ENCODE data around the gene ZXDC.

Gene ZXDC

DNA sequence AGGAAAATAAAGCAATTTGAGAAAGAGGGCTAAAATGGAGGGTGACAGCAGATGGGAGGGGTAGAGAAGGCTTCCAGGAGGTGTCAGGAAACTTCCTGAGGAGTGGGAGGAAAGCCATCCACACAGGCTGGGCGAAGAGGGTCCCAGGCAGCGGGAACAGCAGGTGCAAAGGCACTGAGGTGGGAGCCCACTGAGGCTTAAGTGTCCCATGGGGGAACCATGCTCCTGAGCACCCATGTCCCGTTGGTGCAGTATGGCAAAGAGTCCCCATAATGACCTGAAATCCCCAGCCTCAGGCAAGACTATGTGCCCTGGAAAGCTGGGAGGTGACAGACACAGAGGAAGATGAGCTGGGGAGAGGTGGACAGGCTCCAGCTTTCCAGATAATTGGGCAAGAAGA is 50.9 kb downstream of the ZXDC start:
- peaks cover 1% of the 10 kb centered on the region for H3K27me3 Mint-ChIP-seq

DNA sequence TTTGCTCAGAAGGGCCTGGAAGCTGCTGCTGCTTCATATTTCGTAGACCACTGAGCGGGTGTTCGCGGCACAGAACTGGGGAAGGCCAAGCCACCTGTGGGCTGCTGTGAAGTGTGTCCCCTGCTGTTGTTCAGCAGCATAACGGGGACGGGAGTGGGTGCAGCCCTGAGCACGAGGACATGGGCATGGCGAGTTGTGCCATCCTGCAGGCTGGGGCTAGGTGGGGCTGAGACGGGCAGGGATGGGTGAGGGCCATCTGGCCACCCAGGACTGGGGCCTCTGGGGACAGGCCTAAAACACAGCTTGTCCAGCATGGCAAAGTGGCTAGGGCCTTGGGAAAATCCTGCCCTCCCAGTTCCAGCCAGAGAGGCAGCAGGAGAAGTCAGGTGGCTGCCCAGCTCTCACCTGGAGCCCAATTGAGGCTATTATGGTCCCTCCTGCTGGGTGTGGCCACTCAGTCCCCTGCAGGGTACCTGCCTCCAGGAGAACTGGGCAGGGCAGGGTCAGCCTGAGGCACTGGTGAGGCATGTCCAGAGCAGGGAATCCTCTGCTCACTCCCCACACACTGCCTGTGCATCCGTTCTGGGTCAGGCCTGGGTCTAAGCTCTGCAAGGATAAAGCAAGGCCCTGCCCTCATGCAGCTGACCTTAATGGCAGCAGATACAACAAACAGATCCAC is 51.5 kb downstream of the ZXDC start:
- Mint-ChIP-seq H3K4me3 (no peak overlapping the region), H3K4me1 (ENCODE audit: low read depth) (no peaks in the 10 kb centered on the region), H3K27ac (no peak overlapping the region), H3K9me3 (peaks cover 9% of the 10 kb centered on the region), H3K36me3 (ENCODE audit: low read depth) (no peaks in the 10 kb centered on the region), H3K27me3 (peaks cover 1% of the 10 kb centered on the region)
- intact Hi-C loops (cut with micrococcal nuclease), result no loop called here

More for the DNA sequence above, 50.9 kb downstream of the ZXDC start:
- H3K9me3 Mint-ChIP-seq, result peaks cover 9% of the 10 kb centered on the region
- no peaks in the 10 kb centered on the region for H3K36me3 Mint-ChIP-seq (ENCODE audit: low read depth)
- no peak overlapping the region for H3K27ac Mint-ChIP-seq
- intact Hi-C loops (cut with micrococcal nuclease), result no loop called here
- no peak overlapping the region for H3K4me3 Mint-ChIP-seq
- no peaks in the 10 kb centered on the region for H3K4me1 Mint-ChIP-seq (ENCODE audit: low read depth)

DNA sequence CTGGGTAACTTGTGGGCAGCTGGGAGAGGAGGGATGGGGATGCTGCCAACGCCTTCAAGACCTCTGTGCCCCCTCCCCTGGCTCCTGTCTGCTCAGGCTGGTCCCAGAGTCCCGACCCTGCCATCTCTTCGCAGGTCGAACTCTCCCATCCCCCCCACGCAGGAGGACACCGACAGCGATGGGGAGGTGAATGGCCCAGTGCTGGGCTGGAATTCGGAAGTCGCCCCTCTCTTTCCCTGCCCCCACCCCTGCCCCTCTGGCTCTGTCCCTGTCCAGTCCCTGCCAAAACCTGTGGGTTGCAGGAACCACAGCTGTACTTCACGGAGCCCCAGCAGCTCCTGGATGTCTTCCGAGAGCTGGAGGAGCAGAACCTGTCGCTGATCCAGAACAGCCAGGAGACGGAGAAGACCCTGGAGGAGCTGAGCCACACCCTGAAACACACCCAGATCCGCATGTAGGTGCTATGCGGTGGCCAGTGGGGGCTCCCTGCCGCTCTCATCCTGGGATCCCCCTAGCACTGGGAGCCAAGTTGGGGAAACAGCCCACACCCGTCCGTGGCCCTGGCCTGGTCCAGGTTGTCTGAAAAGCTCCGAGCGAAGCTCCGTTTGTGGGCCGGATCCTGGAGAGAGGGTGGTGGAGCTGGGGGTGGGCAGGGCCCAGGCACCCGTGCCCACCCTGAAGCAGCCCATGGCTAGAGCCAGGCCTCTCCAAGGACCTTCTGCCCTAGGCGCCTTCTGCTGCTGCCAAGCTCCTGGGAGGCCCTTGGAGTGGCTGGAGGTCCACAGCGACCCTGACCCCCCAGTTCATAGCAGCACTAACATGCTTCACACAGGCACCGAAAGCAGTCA is 52.3 kb downstream of the ZXDC start:
- Mint-ChIP-seq H3K4me3 (no peak overlapping the region), H3K27me3 (peaks cover 2% of the 10 kb centered on the region), H3K36me3 (ENCODE audit: low read depth) (no peaks in the 10 kb centered on the region), H3K9me3 (peaks cover 9% of the 10 kb centered on the region), H3K27ac (no peak overlapping the region), H3K4me1 (ENCODE audit: low read depth) (no peaks in the 10 kb centered on the region)
- intact Hi-C loops (cut with micrococcal nuclease), result no loop called here

GRCh38 chr3:126422571-126423091 is 53.1 kb downstream of the ZXDC start:
- no peaks in the 10 kb centered on the region for H3K36me3 Mint-ChIP-seq (ENCODE audit: low read depth)
- H3K4me1 Mint-ChIP-seq (ENCODE audit: low read depth), result no peaks in the 10 kb centered on the region
- intact Hi-C loops (cut with micrococcal nuclease), result no loop called here
- H3K27ac Mint-ChIP-seq, result no peak overlapping the region
- no peak overlapping the region for H3K4me3 Mint-ChIP-seq
- peaks cover 9% of the 10 kb centered on the region for H3K9me3 Mint-ChIP-seq
- H3K27me3 Mint-ChIP-seq, result peaks cover 10% of the 10 kb centered on the region

DNA sequence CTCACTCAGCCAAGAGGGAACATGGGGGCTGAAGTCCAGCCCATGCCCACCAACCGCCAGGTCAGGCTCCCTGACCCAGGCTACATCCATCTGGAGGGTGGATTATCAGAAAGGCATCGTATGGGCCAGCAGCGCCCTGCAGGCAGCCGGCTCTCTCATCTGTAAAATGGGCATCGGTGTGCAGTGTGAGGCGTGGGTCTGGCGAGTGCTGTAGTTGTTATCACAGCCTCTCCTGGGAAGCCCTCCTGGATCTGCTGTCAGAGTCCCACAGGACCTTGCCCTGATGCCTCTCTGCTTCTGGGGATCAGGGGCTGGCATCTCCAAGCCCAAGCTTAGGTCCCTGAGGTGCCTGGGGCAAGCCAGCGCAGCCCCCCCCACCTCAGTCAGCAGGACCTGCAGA is 53.6 kb downstream of the ZXDC start:
- no peaks in the 10 kb centered on the region for H3K36me3 Mint-ChIP-seq (ENCODE audit: low read depth)
- intact Hi-C loops (cut with micrococcal nuclease), result no loop called here
- H3K27ac Mint-ChIP-seq, result no peak overlapping the region
- no peaks in the 10 kb centered on the region for H3K4me1 Mint-ChIP-seq (ENCODE audit: low read depth)
- H3K4me3 Mint-ChIP-seq, result no peak overlapping the region
- peaks cover 9% of the 10 kb centered on the region for H3K9me3 Mint-ChIP-seq
- peaks cover 15% of the 10 kb centered on the region for H3K27me3 Mint-ChIP-seq

- Mint-ChIP-seq H3K4me1 (ENCODE audit: low read depth) (no peaks in the 10 kb centered on the region), H3K9me3 (peaks cover 9% of the 10 kb centered on the region), H3K4me3 (no peak overlapping the region), H3K27me3 (peaks cover 19% of the 10 kb centered on the region), H3K27ac (no peak overlapping the region), H3K36me3 (ENCODE audit: low read depth) (no peaks in the 10 kb centered on the region)
- intact Hi-C loops (cut with micrococcal nuclease), result no loop called here
Measured at GRCh38 chr3:126421573-126422119, 54.0 kb downstream of the ZXDC start.

DNA sequence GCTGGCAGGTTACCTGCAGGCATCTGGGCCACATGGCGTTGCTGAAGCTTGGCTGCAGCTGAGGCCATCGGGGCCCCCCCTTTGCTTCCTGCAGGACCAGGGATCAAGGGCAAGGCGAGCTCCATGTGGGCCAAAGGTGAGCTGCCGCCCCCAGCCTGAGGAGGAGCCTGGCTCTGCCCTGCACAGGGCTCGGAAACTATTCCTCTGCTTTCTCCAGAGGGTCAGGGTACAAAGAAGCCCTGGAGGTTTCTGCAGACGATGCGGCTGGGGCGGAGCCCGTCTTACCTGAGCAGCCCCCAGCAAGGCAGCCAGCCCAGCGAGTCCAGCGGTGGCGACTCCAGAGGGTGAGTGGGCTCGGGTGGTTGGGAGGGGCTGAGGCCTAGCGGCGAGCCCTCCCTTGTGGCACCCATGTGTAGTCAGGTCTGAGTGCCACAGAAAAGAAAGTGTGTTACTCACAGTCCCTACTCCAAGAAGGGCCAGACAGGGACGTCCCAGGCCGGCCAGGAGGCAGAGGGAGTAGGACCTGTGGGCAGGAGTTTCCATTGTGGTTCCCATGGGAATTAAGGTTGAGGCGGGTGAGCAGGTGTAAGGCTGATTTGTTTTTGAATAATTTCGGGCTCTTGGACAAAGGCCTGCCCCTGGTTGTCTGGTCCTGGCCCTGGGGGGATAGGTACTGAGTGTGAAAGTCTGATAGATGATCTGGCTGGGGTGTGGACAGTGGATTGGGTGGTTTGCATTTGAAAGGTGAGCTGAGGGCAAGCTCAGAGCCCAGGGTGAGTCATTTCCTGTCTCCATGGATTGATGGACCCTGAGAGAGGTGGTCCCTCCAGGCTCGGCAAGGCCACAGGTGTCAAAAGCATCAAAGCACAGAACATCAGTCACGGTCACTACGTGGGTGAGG is 55.6 kb downstream of the ZXDC start:
- no peak overlapping the region for H3K27ac Mint-ChIP-seq
- intact Hi-C loops (cut with micrococcal nuclease), result no loop called here
- H3K36me3 Mint-ChIP-seq (ENCODE audit: low read depth), result no peaks in the 10 kb centered on the region
- H3K9me3 Mint-ChIP-seq, result no peaks in the 10 kb centered on the region
- peaks cover 33% of the 10 kb centered on the region for H3K27me3 Mint-ChIP-seq
- no peak overlapping the region for H3K4me3 Mint-ChIP-seq
- H3K4me1 Mint-ChIP-seq (ENCODE audit: low read depth), result no peaks in the 10 kb centered on the region

- Mint-ChIP-seq H3K4me1 (ENCODE audit: low read depth) (no peaks in the 10 kb centered on the region), H3K36me3 (ENCODE audit: low read depth) (no peaks in the 10 kb centered on the region), H3K4me3 (no peak overlapping the region), H3K27ac (no peak overlapping the region), H3K9me3 (no peaks in the 10 kb centered on the region), H3K27me3 (peaks cover 41% of the 10 kb centered on the region)
- intact Hi-C loops (cut with micrococcal nuclease), result no loop called here
Measured at GRCh38 chr3:126419151-126419703, 56.5 kb downstream of the ZXDC start.

- intact Hi-C loops (cut with micrococcal nuclease), result no loop called here
- no peak overlapping the region for H3K4me3 Mint-ChIP-seq
- no peaks in the 10 kb centered on the region for H3K9me3 Mint-ChIP-seq
- H3K36me3 Mint-ChIP-seq (ENCODE audit: low read depth), result no peaks in the 10 kb centered on the region
- peaks cover 42% of the 10 kb centered on the region for H3K27me3 Mint-ChIP-seq
- no peaks in the 10 kb centered on the region for H3K4me1 Mint-ChIP-seq (ENCODE audit: low read depth)
- no peak overlapping the region for H3K27ac Mint-ChIP-seq
Measured at GRCh38 chr3:126418661-126419131, 57.0 kb downstream of the ZXDC start.

GRCh38 chr3:126417981-126418530 is 57.6 kb downstream of the ZXDC start:
- intact Hi-C loops (cut with micrococcal nuclease), result no loop called here
- Mint-ChIP-seq H3K4me3 (no peak overlapping the region), H3K9me3 (no peaks in the 10 kb centered on the region), H3K4me1 (ENCODE audit: low read depth) (no peaks in the 10 kb centered on the region), H3K27ac (no peak overlapping the region), H3K36me3 (ENCODE audit: low read depth) (no peaks in the 10 kb centered on the region), H3K27me3 (peaks cover 44% of the 10 kb centered on the region)

DNA sequence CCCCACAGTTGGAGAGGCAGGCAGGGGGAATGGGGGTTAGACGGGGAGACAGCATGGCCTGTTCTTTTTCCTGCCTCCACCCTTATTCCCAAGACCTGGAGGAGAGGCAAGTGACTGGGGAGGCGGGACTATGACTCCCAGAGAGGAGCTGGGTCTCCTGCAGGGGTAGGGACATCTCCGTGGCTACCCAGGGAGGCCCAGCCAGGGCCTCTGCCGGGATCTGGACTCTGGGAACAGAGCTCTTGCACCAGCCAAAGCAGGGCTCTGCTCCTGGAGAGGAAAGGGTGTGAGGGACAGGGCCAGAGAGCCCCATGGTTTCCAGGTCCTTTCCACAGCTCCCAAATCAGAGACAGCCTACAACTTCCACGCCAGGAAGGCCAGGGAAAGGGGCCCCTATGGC is 58.2 kb downstream of the ZXDC start:
- no peaks in the 10 kb centered on the region for H3K36me3 Mint-ChIP-seq (ENCODE audit: low read depth)
- no peak overlapping the region for H3K4me3 Mint-ChIP-seq
- no peaks in the 10 kb centered on the region for H3K4me1 Mint-ChIP-seq (ENCODE audit: low read depth)
- H3K27me3 Mint-ChIP-seq, result peaks cover 48% of the 10 kb centered on the region
- no peak overlapping the region for H3K27ac Mint-ChIP-seq
- intact Hi-C loops (cut with micrococcal nuclease), result no loop called here
- no peaks in the 10 kb centered on the region for H3K9me3 Mint-ChIP-seq

DNA sequence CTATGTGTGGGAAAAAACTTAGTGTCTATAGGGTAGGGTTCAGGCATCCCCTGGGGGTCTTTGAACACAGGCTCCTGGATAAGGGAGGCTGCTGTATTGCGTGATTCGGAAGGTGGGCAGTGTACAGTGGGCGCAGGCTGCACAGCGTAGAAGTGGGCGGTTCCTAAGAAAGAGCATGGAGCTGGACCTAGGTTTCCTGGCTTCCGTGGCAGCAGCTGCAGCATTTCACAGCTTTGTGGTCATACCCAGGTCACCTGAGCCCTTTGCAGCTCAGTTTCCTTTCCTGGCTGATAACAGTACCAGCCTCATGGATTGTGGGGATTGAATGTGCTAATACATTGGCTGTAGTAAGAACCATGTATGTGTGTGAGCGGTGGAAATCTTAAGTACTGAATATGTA is 58.7 kb downstream of the ZXDC start:
- no peaks in the 10 kb centered on the region for H3K36me3 Mint-ChIP-seq (ENCODE audit: low read depth)
- no peak overlapping the region for H3K4me3 Mint-ChIP-seq
- intact Hi-C loops (cut with micrococcal nuclease), result no loop called here
- H3K4me1 Mint-ChIP-seq (ENCODE audit: low read depth), result no peaks in the 10 kb centered on the region
- H3K27ac Mint-ChIP-seq, result no peak overlapping the region
- H3K9me3 Mint-ChIP-seq, result no peaks in the 10 kb centered on the region
- H3K27me3 Mint-ChIP-seq, result peaks cover 51% of the 10 kb centered on the region
